Prostate gland (tissue), 2 donors: ENCODE data around the gene PDGFD.

Experiments
- CTCF ChIP-seq, 4 experiments: fragments of 200-600 bp in 2 of 4; fragments of 450-650 bp in 2 of 4; sonication (generic) in 2 of 4; IDR thresholded peaks; 1 replicate in 3 of 4; 2 replicates in 1 of 4; pipeline ENCODE4 v1.5.1; 2016 to 2019; ENCODE audit warnings: antibody characterized with exemption in 4 of 4, mild to moderate bottlenecking in 2 of 4, moderate library complexity in 2 of 4
- POLR2A ChIP-seq: fragments of 450-650 bp; IDR thresholded peaks from one replicate; pipeline ENCODE4 v1.6.1; 2016; ENCODE audit warnings: antibody characterized with exemption, mild to moderate bottlenecking

GRCh38 chr11:103907136-103907535, 256.8 kb downstream of the PDGFD start:
- TF ChIP-seq CTCF (IDR thresholded peaks at IDR 0.05), result no peak
- TF ChIP-seq POLR2A, result no peak
